Dendritic cell treated with granulocyte-macrophage colony-stimulating factor and Interleukin-4, amounts not matched to agents 40 ng/mL and 50 ng/mL, for 4 days (primary cell): ENCODE results near the gene GSTA2.
"Not testable (repeated sequence)": the region's sequence is repeated elsewhere in the genome, so short reads cannot be mapped to it uniquely, and the experiment has no call there.

Source experiments
- H3K27ac Mint-ChIP-seq: one replicate; pipeline ENCODE4 v1.8.0; 2022; ENCODE audit warnings: mild to moderate bottlenecking, mixed read lengths
- H3K27me3 Mint-ChIP-seq: one replicate; pipeline ENCODE4 v1.8.0; 2022; ENCODE audit warnings: mild to moderate bottlenecking, mixed read lengths
- H3K36me3 Mint-ChIP-seq: one replicate; pipeline ENCODE4 v1.8.0; 2022; ENCODE audit warnings: low read depth, mixed read lengths
- H3K4me1 Mint-ChIP-seq: one replicate; pipeline ENCODE4 v1.8.0; 2022; ENCODE audit warnings: low read depth, mixed read lengths
- H3K4me3 Mint-ChIP-seq: one replicate; pipeline ENCODE4 v1.8.0; 2022; ENCODE audit warnings: mild to moderate bottlenecking, moderate library complexity, mixed read lengths
- H3K9me3 Mint-ChIP-seq: one replicate; pipeline ENCODE4 v1.8.0; 2022; ENCODE audit warnings: mixed read lengths
- intact Hi-C: fragments of 100-400 bp; cut with micrococcal nuclease; formaldehyde crosslinking; loops from one replicate; pipeline ENCODE4 v1.15.0; 2022

GSTA2 gene

DNA sequence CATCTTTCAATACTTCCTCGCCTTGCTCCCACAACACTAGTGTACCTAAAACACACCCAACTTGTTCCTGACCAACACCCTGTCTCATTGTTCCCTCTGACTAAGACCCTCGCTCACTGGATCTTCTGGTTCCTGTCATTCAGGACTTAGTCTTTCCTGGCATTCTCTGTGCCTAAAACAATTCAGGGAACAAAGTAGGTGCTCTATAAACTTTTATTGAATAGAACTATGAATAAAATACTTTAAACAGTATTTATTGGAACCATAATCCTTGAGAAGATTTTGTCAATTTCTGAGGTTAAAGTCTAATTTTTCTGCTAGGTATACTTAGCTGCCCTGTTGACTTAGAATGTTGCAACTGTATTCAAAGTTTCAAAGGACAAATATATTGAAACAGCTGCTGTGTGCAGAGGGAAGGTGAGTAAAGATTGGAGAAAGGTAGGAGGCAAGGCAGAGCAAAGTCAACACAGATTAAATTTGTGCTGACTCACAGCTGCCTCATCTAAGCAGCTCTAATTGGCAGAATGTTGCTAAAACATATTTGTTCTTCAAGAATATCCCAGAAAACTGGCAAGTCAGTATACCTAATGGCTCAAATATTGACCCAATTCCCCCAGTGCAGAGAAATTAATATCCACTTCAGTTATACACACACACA, 37.6 kb downstream of the GSTA2 start:
- Mint-ChIP-seq H3K36me3 (no peaks in the 10 kb centered on the region), H3K27ac (no peak overlapping the region), H3K4me1 (peaks cover 13% of the 10 kb centered on the region), H3K4me3 (no peak overlapping the region), H3K27me3 (peaks cover 6% of the 10 kb centered on the region), H3K9me3 (peaks cover 13% of the 10 kb centered on the region)
- intact Hi-C loops, result no loop called here

DNA sequence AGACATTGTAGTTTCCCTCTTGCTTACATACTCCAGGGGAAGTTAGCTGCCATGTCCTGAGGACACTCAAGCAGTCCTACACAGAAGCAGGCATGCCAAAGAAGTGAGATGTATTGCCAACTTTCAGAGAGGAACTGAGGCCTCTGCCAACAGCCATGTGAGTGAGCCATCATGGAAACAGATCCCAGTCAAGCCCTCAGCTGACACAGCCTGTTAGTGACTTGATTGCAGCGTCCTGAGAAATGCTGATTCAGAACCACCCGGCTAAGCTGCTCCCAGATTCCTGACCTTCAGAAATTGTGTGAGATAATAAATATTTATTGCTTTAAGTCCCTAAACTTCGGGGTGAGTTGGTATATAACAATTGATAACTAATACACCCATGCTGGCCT, 38.1 kb downstream of the GSTA2 start:
- Mint-ChIP-seq H3K9me3 (peaks cover 18% of the 10 kb centered on the region), H3K27ac (peak overlapping the region; percentile 60), H3K4me1 (peaks cover 13% of the 10 kb centered on the region), H3K27me3 (peaks cover 7% of the 10 kb centered on the region), H3K4me3 (no peak overlapping the region), H3K36me3 (no peaks in the 10 kb centered on the region)
- intact Hi-C loops, result no loop called here

GRCh38 chr6:52724406-52725121, 38.7 kb downstream of the GSTA2 start:
- H3K27ac Mint-ChIP-seq, result peak overlapping the region; percentile 60
- intact Hi-C loops, result no loop called here
- peaks cover 23% of the 10 kb centered on the region for H3K9me3 Mint-ChIP-seq
- H3K27me3 Mint-ChIP-seq, result peaks cover 9% of the 10 kb centered on the region
- H3K36me3 Mint-ChIP-seq, result no peaks in the 10 kb centered on the region
- peaks cover 13% of the 10 kb centered on the region for H3K4me1 Mint-ChIP-seq
- H3K4me3 Mint-ChIP-seq, result no peak overlapping the region

GRCh38 chr6:52724042-52724405, 39.3 kb downstream of the GSTA2 start:
- intact Hi-C loops, result no loop called here
- peaks cover 9% of the 10 kb centered on the region for H3K27me3 Mint-ChIP-seq

DNA sequence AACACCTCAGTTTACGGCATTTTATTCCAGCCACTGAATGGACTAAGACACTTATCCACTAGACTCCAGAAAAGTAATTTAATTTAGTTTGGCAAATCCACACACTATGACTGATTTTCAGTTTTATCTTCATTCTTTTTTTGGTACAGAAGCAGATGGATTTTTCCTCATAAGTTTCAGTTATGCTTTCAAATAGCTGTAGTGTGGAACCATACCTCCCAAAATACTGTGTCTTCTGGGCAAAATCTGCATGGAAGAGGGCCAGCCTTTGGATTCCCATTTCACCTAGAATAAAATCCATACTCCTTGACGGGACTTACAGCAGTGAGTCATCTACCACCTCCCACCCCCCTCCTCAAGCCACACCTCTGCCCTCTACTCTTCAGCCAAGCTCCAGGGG, 43.0 kb downstream of the GSTA2 start:
- Mint-ChIP-seq H3K4me3 (no peak overlapping the region), H3K9me3 (peaks cover 23% of the 10 kb centered on the region), H3K36me3 (no peaks in the 10 kb centered on the region), H3K27ac (no peak overlapping the region), H3K27me3 (peaks cover 14% of the 10 kb centered on the region), H3K4me1 (peaks cover 13% of the 10 kb centered on the region)
- intact Hi-C loops, result no loop called here

More at GRCh38 chr6:52724042-52724405, 39.3 kb downstream of the GSTA2 start:
- Mint-ChIP-seq H3K27ac (no peak overlapping the region), H3K9me3 (peaks cover 23% of the 10 kb centered on the region), H3K4me3 (no peak overlapping the region), H3K4me1 (peaks cover 13% of the 10 kb centered on the region), H3K36me3 (no peaks in the 10 kb centered on the region)

DNA sequence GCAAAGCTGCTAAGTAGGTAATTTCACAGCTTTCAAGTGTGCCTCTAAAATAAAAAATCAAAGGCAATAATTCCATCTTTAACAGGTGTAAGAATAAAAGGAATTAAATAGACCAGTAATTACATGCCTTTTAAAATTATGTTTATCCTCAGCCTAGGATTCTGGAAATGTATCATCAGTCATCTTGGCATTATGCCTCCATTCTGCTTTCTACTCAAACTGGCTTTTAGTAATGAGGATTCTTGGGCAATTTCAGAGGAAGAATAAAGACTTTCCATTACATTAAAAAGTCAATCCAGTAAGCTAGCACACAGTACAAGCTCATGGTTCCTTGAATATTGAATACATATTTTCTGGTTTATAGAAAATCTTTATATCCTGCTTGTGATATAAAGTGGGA, 44.7 kb downstream of the GSTA2 start:
- Mint-ChIP-seq H3K27ac (no peak overlapping the region), H3K4me1 (no peaks in the 10 kb centered on the region), H3K4me3 (no peak overlapping the region), H3K27me3 (peaks cover 19% of the 10 kb centered on the region), H3K9me3 (peaks cover 15% of the 10 kb centered on the region), H3K36me3 (no peaks in the 10 kb centered on the region)
- intact Hi-C loops, result no loop called here

- H3K27ac Mint-ChIP-seq, H3K4me1 Mint-ChIP-seq, H3K36me3 Mint-ChIP-seq, H3K4me3 Mint-ChIP-seq, intact Hi-C loops, H3K9me3 Mint-ChIP-seq: not testable (repeated sequence)
- H3K27me3 Mint-ChIP-seq, result peaks cover 23% of the 10 kb centered on the region
Measured at GRCh38 chr6:52714761-52715160, 48.5 kb downstream of the GSTA2 start.

DNA sequence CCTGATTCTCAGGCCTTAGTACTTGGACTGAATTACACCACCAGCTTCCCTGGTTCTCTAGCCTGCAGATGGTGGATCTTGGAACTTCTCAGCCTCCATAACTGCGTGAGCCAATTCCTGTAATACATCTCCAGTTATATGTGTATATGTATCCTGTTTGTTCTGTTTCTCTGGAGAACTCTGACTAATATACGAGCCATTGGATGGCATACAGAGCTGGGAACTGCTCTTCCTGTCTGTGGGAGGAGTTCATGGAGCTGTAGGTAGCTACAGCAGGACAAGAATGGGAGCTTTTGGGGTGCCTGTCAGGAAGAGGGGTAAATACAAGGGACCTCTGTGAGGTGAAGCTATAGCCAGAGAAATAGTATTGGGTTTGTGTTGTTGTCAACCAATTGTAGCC, 51.1 kb downstream of the GSTA2 start:
- intact Hi-C loops, result no loop called here
- peaks cover 23% of the 10 kb centered on the region for H3K27me3 Mint-ChIP-seq
- H3K36me3 Mint-ChIP-seq, result no peaks in the 10 kb centered on the region
- no peak overlapping the region for H3K4me3 Mint-ChIP-seq
- H3K27ac Mint-ChIP-seq, result no peak overlapping the region
- H3K4me1 Mint-ChIP-seq, result no peaks in the 10 kb centered on the region
- H3K9me3 Mint-ChIP-seq, result no peaks in the 10 kb centered on the region

DNA sequence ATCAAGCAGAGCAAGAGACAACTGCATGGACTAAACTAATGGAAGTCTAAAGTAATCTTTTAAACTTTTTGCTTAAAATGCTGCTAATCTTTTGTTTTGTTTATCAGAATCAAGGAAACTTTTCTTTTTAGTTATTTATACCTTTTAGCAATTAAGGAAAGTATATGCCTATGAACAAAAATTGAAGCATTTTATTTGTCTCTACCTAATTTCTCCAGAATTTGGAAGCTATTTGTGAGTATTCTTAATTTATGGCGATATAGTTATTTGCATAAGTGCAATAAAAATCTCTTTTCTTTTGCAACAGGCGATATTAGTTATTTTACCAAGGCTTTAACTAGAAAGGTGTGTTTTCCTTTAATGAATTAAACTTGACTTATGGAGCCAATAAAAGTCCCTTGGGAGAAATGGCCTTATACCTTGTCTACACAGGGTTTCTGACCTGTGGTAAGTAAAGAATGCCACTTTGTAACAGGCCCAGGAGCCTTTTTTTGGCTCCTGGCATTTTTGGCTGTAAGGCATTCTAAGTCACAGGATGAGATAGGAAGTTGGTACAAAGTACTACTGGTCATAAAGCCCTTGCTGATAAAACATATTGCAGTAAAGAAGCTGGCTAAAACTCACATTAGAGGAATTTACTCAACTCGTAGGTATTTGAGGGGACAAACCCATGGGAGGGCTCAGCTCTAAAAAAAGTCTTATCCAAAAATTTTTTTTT, 55.2 kb downstream of the GSTA2 start:
- Mint-ChIP-seq H3K27me3 (peaks cover 23% of the 10 kb centered on the region), H3K36me3 (no peaks in the 10 kb centered on the region), H3K9me3 (no peaks in the 10 kb centered on the region), H3K4me1 (peaks cover 14% of the 10 kb centered on the region), H3K27ac (no peak overlapping the region), H3K4me3 (no peak overlapping the region)
- intact Hi-C loops, result no loop called here

- Mint-ChIP-seq H3K4me1 (peaks cover 14% of the 10 kb centered on the region), H3K9me3 (no peaks in the 10 kb centered on the region), H3K36me3 (no peaks in the 10 kb centered on the region), H3K27me3 (peaks cover 34% of the 10 kb centered on the region), H3K4me3 (no peak overlapping the region), H3K27ac (no peak overlapping the region)
- intact Hi-C loops, result no loop called here
Measured at GRCh38 chr6:52706001-52706400, 57.3 kb downstream of the GSTA2 start.

DNA sequence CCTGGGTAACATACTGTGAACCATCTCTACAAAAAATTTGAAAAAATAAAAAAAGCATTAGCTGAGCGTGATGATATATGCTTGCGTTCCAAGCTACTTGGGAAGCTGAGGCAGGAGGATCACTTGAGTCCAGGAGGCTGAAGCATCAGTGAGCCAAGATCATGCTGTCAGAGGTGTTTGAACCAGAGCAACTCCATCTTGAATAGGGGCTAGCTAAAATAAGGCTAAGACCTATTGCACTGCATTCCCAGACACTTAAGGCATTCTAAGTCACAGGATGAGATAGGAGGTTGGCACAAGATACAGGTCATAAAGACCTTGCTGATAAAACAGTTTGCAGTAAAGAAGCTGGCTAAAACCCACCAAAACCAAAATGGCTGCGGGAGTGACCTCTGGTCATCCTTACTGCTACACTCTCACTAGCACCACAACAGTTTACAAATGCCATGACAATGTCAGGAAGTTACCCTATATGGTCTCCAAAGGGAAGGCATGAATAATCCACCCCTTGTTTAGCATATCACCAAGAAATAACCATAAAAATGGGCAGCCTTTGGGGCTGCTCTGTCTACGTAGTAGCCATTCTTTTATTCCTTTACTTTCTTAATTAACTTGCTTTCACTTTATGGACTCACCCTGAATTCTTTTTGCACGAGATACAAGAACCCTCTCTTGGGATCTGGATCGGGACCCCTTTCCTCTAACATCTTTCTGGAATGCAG, 58.3 kb downstream of the GSTA2 start:
- H3K4me3 Mint-ChIP-seq, intact Hi-C loops: not testable (repeated sequence)
- peaks cover 14% of the 10 kb centered on the region for H3K4me1 Mint-ChIP-seq

DNA sequence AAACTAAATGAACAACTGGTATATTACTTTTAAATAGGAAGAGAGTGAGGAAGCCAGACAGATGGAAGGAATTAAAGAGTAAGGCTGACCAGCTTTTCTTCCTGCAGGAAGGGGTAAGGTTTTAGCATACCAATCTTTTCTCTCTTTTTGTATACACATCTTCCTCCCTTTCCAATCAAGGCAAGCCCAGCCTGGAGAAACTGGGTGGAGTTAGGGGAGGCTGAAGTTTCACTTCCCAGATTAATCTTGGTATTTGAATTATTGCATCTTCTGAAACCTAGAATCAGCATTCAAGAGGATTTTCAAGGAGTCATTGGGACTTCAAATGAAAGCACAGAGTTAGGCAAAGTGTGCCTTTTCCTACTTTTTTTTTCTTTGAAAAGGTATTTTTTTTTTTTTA, 59.2 kb downstream of the GSTA2 start:
- no peak overlapping the region for H3K4me3 Mint-ChIP-seq
- H3K4me1 Mint-ChIP-seq, result peaks cover 14% of the 10 kb centered on the region
- peaks cover 40% of the 10 kb centered on the region for H3K27me3 Mint-ChIP-seq
- H3K9me3 Mint-ChIP-seq, result no peaks in the 10 kb centered on the region
- no peaks in the 10 kb centered on the region for H3K36me3 Mint-ChIP-seq
- H3K27ac Mint-ChIP-seq, result no peak overlapping the region
- intact Hi-C loops, result no loop called here

More for the DNA sequence above, 58.3 kb downstream of the GSTA2 start:
- peaks cover 36% of the 10 kb centered on the region for H3K27me3 Mint-ChIP-seq
- not testable (repeated sequence) for H3K27ac Mint-ChIP-seq, H3K9me3 Mint-ChIP-seq, H3K36me3 Mint-ChIP-seq
